Loucy (cell line): ENCODE measurements around the gene PGS1.
A peak's percentile ranks its signal among the peaks of the same experiment; 100 is the strongest.

Source experiments
- H2AFZ ChIP-seq: fragments of 200-600 bp; sonication (generic); 2 replicates; pipeline ENCODE4 v1.6.0; 2016; ENCODE audit warnings: antibody characterized with exemption, mild to moderate bottlenecking, low read length, moderate library complexity
- H3F3A ChIP-seq: fragments of 200-600 bp; 2 replicates; pipeline ENCODE4 v1.6.0; 2016; ENCODE audit warnings: antibody characterized with exemption, low read depth, mild to moderate bottlenecking
- H3K27me3 ChIP-seq: fragments of 200-600 bp; sonication (generic); 2 replicates; pipeline ENCODE4 v1.6.1; 2014; ENCODE audit warnings: low read length, mild to moderate bottlenecking; ENCODE audit not compliant: insufficient read depth, poor library complexity, severe bottlenecking
- H3K36me3 ChIP-seq: fragments of 200-600 bp; sonication (generic); 2 replicates; pipeline ENCODE4 v1.6.1; 2016; ENCODE audit warnings: low read length; ENCODE audit not compliant: insufficient read depth
- H3K4me1 ChIP-seq: fragments of 200-600 bp; sonication (generic); 2 replicates; pipeline ENCODE4 v1.5.1; 2014; ENCODE audit warnings: low read length, mild to moderate bottlenecking; ENCODE audit not compliant: insufficient read depth, poor library complexity, severe bottlenecking
- H3K4me2 ChIP-seq: fragments of 200-600 bp; sonication (generic); 2 replicates; pipeline ENCODE4 v1.6.0; 2014; ENCODE audit warnings: antibody characterized with exemption, low read length, low read depth, mild to moderate bottlenecking; ENCODE audit not compliant: poor library complexity, severe bottlenecking
- H3K4me3 ChIP-seq: fragments of 200-600 bp; sonication (generic); 2 replicates; pipeline ENCODE4 v1.5.1; 2014; ENCODE audit warnings: low read length, mild to moderate bottlenecking, mixed read lengths; ENCODE audit not compliant: poor library complexity, severe bottlenecking
- H3K79me2 ChIP-seq: fragments of 200-600 bp; sonication (generic); 2 replicates; pipeline ENCODE4 v1.6.1; 2014; ENCODE audit warnings: low read length; ENCODE audit not compliant: insufficient read depth
- H3K9ac ChIP-seq: fragments of 200-600 bp; sonication (generic); 2 replicates; pipeline ENCODE4 v1.6.0; 2014; ENCODE audit warnings: mild to moderate bottlenecking, low read depth, low read length, moderate library complexity; ENCODE audit not compliant: poor library complexity, severe bottlenecking
- H3K9me2 ChIP-seq: fragments of 200-600 bp; sonication (generic); replicated peaks from 2 replicates; pipeline ENCODE4 v1.6.1; 2016; ENCODE audit warnings: low read depth, low read length, mixed read lengths
- H3K9me3 ChIP-seq: fragments of 200-600 bp; sonication (generic); 2 replicates; pipeline ENCODE4 v1.6.1; 2014; ENCODE audit warnings: mild to moderate bottlenecking, antibody characterized with exemption, low read length, low read depth; ENCODE audit not compliant: insufficient read depth
- H4K20me1 ChIP-seq: fragments of 200-600 bp; sonication (generic); 2 replicates; pipeline ENCODE4 v1.6.0; 2014; ENCODE audit warnings: antibody characterized with exemption, low read length, mild to moderate bottlenecking; ENCODE audit not compliant: insufficient read depth, poor library complexity, severe bottlenecking
- EZH2phosphoT487 ChIP-seq: fragments of 200-600 bp; IDR thresholded peaks from 2 replicates; pipeline ENCODE4 v1.6.1; 2018; ENCODE audit warnings: antibody characterized with exemption, mild to moderate bottlenecking, moderate library complexity, borderline replicate concordance
- TF ChIP-seq, protein P1 (sequence below): fragments of 200-600 bp; sonication (generic); conservative IDR thresholded peaks from 2 replicates; pipeline ENCODE4 v1.5.1; 2014; ENCODE audit warnings: mild to moderate bottlenecking, antibody characterized with exemption, low read length

The PGS1 gene

DNA sequence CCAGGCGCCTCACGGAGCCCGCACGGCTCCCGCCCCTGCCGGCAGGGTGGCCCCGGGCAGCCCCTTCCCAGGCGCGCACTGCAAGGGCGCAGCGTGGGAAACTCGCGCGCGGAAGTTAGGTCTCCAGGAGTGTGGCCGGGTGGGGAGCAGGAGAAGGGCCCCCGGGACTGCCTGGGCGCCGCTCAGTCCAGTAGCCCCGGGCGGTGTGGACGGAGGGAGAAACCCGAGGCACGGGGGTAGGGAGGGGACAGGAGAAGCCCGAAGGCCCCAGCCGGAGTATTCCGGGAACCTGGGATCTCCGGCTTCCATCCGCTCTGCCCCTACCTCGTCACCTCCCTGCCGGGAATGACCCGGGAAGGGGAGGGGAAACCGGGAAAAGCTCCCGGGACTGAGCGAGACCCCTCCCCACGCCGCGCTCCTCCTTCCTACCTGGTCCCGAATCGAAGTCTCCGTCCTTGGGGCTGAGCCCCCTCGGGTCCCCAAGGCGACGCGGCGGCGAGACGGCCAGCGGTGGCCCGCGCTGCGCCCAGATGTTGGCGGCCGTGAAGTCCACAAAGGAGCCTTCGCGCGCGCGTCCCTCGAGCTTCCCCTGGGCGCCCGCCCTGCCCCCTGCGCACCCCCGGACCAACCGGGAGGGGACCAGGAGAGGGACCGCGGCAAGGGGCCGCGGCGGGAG is 19.0 kb upstream of the PGS1 start:
- Histone ChIP-seq H3K9ac (no peak overlapping the region), H3K9me2 (no peaks in the 10 kb centered on the region), H3K79me2 (no peaks in the 10 kb centered on the region), H3K4me3 (peak overlapping the region; percentile 80), H2AFZ (peak overlapping the region; percentile 67; the same call in 1 of the 2 replicates), H3K4me1 (peaks cover 28% of the 10 kb centered on the region), H3K36me3 (no peaks in the 10 kb centered on the region), H3K4me2 (peak overlapping the region; percentile 98), H3K27me3 (peaks cover 9% of the 10 kb centered on the region), H3F3A (peaks cover 5% of the 10 kb centered on the region; the same call in 1 of the 2 replicates), H3K9me3 (no peaks in the 10 kb centered on the region), H4K20me1 (no peaks in the 10 kb centered on the region)
- TF ChIP-seq EZH2phosphoT487: no peak
- TF ChIP-seq, protein P1, sequence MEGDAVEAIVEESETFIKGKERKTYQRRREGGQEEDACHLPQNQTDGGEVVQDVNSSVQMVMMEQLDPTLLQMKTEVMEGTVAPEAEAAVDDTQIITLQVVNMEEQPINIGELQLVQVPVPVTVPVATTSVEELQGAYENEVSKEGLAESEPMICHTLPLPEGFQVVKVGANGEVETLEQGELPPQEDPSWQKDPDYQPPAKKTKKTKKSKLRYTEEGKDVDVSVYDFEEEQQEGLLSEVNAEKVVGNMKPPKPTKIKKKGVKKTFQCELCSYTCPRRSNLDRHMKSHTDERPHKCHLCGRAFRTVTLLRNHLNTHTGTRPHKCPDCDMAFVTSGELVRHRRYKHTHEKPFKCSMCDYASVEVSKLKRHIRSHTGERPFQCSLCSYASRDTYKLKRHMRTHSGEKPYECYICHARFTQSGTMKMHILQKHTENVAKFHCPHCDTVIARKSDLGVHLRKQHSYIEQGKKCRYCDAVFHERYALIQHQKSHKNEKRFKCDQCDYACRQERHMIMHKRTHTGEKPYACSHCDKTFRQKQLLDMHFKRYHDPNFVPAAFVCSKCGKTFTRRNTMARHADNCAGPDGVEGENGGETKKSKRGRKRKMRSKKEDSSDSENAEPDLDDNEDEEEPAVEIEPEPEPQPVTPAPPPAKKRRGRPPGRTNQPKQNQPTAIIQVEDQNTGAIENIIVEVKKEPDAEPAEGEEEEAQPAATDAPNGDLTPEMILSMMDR: no peak

DNA sequence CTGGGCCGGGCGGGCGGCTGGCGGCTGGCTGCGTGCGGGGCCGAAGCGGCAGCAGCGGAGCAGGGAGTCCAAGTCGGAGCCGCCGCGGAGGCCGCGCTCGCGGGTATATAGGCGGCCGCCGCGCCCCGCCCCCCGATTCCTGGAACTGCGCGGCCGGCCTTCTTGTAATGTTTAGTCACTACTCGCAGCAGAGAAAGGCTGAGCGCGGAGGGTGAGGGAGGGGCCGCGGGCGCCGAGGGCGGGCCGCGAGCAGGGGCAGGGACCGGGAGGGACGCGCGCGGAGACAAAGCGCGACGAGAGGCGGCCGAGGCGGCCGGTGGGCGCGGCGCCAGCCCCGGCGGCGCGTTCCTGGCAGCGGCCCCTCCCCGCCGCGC is 18.5 kb upstream of the PGS1 start, which contains the start of gene SOCS3:
Gene SOCS3, minus strand, starts transcription at position 81 of the 374 bp plus-strand sequence. CDS start 982 bp downstream, outside the sequence.
- H3K4me2 ChIP-seq: peak within 1 kb of the TSS; percentile 98
- peaks cover 9% of the 10 kb centered on the region for H3K27me3 ChIP-seq
- H3K9me2 ChIP-seq: no peaks in the 10 kb centered on the region
- no peaks in the 10 kb centered on the region for H3K9me3 ChIP-seq
- H3F3A ChIP-seq: peaks cover 5% of the 10 kb centered on the region; the same call in 1 of the 2 replicates
- no peaks in the 10 kb centered on the region for H4K20me1 ChIP-seq
- no peaks in the 10 kb centered on the region for H3K79me2 ChIP-seq
- H3K4me3 ChIP-seq: peak within 1 kb of the TSS; percentile 80
- TF ChIP-seq, protein P1: no peak
- no peak for TF ChIP-seq EZH2phosphoT487
- H3K36me3 ChIP-seq: no peaks in the 10 kb centered on the region
- H2AFZ ChIP-seq: peak within 1 kb of the TSS; percentile 88
- peak within 1 kb of the TSS; percentile 63 for H3K9ac ChIP-seq
- peaks cover 28% of the 10 kb centered on the region for H3K4me1 ChIP-seq

DNA sequence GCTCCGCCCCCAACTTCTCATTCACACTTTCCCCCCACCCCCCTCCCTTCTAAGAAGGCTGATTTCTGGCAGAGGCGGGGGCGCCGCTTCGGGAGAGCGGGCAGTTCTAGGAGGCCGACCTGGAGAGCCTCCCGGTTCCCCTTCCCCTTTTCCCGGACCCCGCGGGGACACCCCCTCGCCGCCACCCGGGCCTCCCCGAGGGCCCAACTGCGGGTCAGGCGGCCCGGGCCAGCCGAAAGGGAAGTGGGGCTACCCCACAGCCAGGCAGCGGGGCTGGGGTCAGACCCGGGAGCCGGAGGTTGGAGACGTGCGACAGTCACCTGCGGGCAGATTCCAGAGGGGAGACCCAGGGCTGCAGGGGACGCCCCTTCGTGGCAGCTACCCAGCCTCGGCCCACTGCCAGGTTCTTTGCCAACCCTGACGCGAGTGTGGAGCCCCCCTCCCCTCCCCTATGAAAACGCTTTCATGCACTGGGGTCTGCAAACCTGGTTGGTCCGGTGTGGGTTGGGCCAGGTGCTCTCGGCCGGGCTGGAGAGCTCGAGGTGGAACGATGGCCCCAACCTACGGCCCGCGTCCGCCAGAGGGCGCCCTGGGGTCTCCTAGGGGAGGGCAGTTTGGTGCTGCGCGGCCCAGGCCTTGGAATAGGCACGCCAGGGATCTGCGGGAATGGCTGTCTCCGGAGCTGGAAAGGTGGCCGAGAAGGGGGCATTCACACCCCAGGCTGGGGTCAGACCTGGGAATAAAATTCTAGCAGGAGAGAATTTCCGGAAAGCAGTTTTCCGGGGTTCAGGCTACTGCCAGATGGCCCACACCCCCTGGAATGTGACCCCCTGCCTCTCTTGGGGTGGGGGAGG is 17.9 kb upstream of the PGS1 start:
- H3K9me3 ChIP-seq: no peaks in the 10 kb centered on the region
- no peaks in the 10 kb centered on the region for H3K9me2 ChIP-seq
- peak overlapping the region; percentile 98 for H3K4me2 ChIP-seq
- peak overlapping the region; percentile 80 for H3K4me3 ChIP-seq
- H3K27me3 ChIP-seq: peaks cover 9% of the 10 kb centered on the region
- H3K9ac ChIP-seq: peak overlapping the region; percentile 63
- H3K79me2 ChIP-seq: no peaks in the 10 kb centered on the region
- no peaks in the 10 kb centered on the region for H3K36me3 ChIP-seq
- peaks cover under 1% of the 10 kb centered on the region; the same call in 1 of the 2 replicates for H3F3A ChIP-seq
- H3K4me1 ChIP-seq: peaks cover 24% of the 10 kb centered on the region
- TF ChIP-seq EZH2phosphoT487: no peak
- TF ChIP-seq, protein P1: peak; percentile 86
- H2AFZ ChIP-seq: peak overlapping the region; percentile 88
- H4K20me1 ChIP-seq: no peaks in the 10 kb centered on the region
